Body of pancreas (tissue), 4 donors: Measurements from ENCODE around the gene TCFL5. TPM values are rescaled to one million over a fixed set of nuclear protein-coding genes. Genes with fewer than 3 reads are reported as not detected.

Source experiments
- ATAC-seq: fragments of 150-250 bp; one replicate; pipeline ENCODE4 v1.9.1; 2016
- DNase-seq, 4 donors: peaks; one replicate each; pipeline ENCODE4 v3.0.0-alpha.2; 2019
- H3K27ac ChIP-seq, 4 donors: fragments of 200-600 bp; sonication (generic); 1 replicate in 3 of 4; 2 replicates in 1 of 4; pipeline versions ENCODE4 v1.5.1 to v1.6.1; 2016 to 2019; ENCODE audit warnings: mild to moderate bottlenecking in 1 of 4, mixed read lengths in 1 of 4, moderate library complexity in 1 of 4
- H3K27me3 ChIP-seq, 2 donors: fragments of 200-600 bp; sonication (generic); one replicate each; pipeline ENCODE4 v1.6.0; 2016; ENCODE audit warnings: mild to moderate bottlenecking in 1 of 2
- H3K36me3 ChIP-seq, 2 donors: fragments of 200-600 bp; sonication (generic); replicated peaks in 1 of 2; 2 replicates each; pipeline ENCODE4 v1.5.1; 2016; ENCODE audit warnings: low read depth in 2 of 2; ENCODE audit not compliant: insufficient read depth in 1 of 2
- H3K4me1 ChIP-seq: fragments of 200-600 bp; sonication (generic); one replicate; pipeline ENCODE4 v1.6.0; 2016
- H3K4me3 ChIP-seq, 2 donors: fragments of 200-600 bp; sonication (generic); 1 replicate in 1 of 2; 2 replicates in 1 of 2; pipeline ENCODE4 v1.5.1; 2016 to 2019
- H3K9me3 ChIP-seq, 3 donors: fragments of 200-600 bp; sonication (generic); 1 replicate in 2 of 3; 2 replicates in 1 of 3; pipeline ENCODE4 v1.5.1; 2016
- CTCF ChIP-seq, 7 experiments: fragments of 450-650 bp in 4 of 7; fragments of 200-600 bp in 3 of 7; sonication (generic) in 3 of 7; IDR thresholded peaks; one replicate each; pipeline ENCODE4 v1.5.1; 2016 to 2019; ENCODE audit warnings: antibody characterized with exemption in 7 of 7
- POLR2A ChIP-seq, 3 donors: fragments of 450-650 bp; IDR thresholded peaks; one replicate each; pipeline ENCODE4 v1.6.1; 2016; ENCODE audit warnings: antibody characterized with exemption in 3 of 3, mild to moderate bottlenecking in 2 of 3
- whole genome bisulfite sequencing, 2 donors: methylation state at CpG; one replicate each; pipeline ENCODE4 v1.1.5; 2017; 5-methylcytosine and 5-hydroxymethylcytosine counted together
- intact Hi-C: fragments of 100-400 bp; cut with DNase I; formaldehyde crosslinking; loops from one replicate; pipeline ENCODE4 v1.15.1; 2023
- total RNA-seq, 2 donors: library from RNA; depleted of rRNA; stranded (reverse); fragments of >200 nt; gene quantifications; one replicate each; pipeline ENCODE4 v1.1.0, GENCODE V29; 2016

TCFL5 gene
- total RNA-seq, 2 donors from 2014 or later: 2.0 to 7.5 TPM

- Histone ChIP-seq H3K36me3 (peaks cover 24 to 26% of the 10 kb centered on the region in 2 donors), H3K27me3 (no peaks in the 10 kb centered on the region), H3K4me1 (peaks cover 24% of the 10 kb centered on the region), H3K4me3 (no peak overlapping the region), H3K9me3 (no peaks in the 10 kb centered on the region), H3K27ac (no peak overlapping the region)
- DNase-seq: peak; percentile 65 to 77 (median 70)
- TF ChIP-seq POLR2A (IDR thresholded peaks at IDR 0.05): no peak
- TF ChIP-seq CTCF (IDR thresholded peaks at IDR 0.05): peak; percentile 74 to 94 (median 81)
- intact Hi-C loops: loop anchor here (2.0 kb wide), 1 partner anchor 140 kb away; no protein-coding TSS in a partner anchor
- 36 to 59% methylated on average over 8 to 21 of the region's 21 CpGs for WGBS, 2 donors
- peak; percentile 47 for ATAC-seq
Measured at GRCh38 chr20:62808211-62808865, 53.3 kb downstream of the TCFL5 start.

GRCh38 chr20:62807444-62808210, 54.0 kb downstream of the TCFL5 start:
- 79 to 80% methylated on average over 18 to 22 of the region's 23 CpGs for WGBS, 2 donors
- Histone ChIP-seq H3K4me1 (peaks cover 24% of the 10 kb centered on the region), H3K36me3 (peaks cover 22 to 26% of the 10 kb centered on the region in 2 donors), H3K27ac (no peak overlapping the region), H3K4me3 (no peak overlapping the region), H3K9me3 (no peaks in the 10 kb centered on the region), H3K27me3 (no peaks in the 10 kb centered on the region)
- intact Hi-C loops: loop anchor here (2.0 kb wide), 1 partner anchor 139 kb away; no protein-coding TSS in a partner anchor
- TF ChIP-seq CTCF (IDR thresholded peaks at IDR 0.05) (no peak), POLR2A (IDR thresholded peaks at IDR 0.05) (no peak)
- ATAC-seq: no peak
- no peak for DNase-seq

- H3K4me1 ChIP-seq: peaks cover 24% of the 10 kb centered on the region
- WGBS, 2 donors: 63 to 72% methylated on average over 9 to 10 of the region's 11 CpGs
- intact Hi-C loops: no loop called here
- no peaks in the 10 kb centered on the region for H3K9me3 ChIP-seq
- no peak overlapping the region for H3K4me3 ChIP-seq
- H3K36me3 ChIP-seq: peaks cover 14 to 16% of the 10 kb centered on the region in 2 donors
- H3K27ac ChIP-seq: peak overlapping the region in 2 of 4 donors; percentile 73 to 81
- TF ChIP-seq CTCF (IDR thresholded peaks at IDR 0.05) (no peak), POLR2A (IDR thresholded peaks at IDR 0.05) (no peak)
- no peak for DNase-seq
- H3K27me3 ChIP-seq: no peaks in the 10 kb centered on the region
- ATAC-seq: no peak
Measured at GRCh38 chr20:62806383-62807050, 55.1 kb downstream of the TCFL5 start.

- no peak for ATAC-seq
- peaks cover 10 to 15% of the 10 kb centered on the region in 2 donors for H3K36me3 ChIP-seq
- H3K27me3 ChIP-seq: no peaks in the 10 kb centered on the region
- no peaks in the 10 kb centered on the region for H3K9me3 ChIP-seq
- TF ChIP-seq CTCF (IDR thresholded peaks at IDR 0.05): no peak
- peak in 1 of 3 donors; percentile 24 for TF ChIP-seq POLR2A (IDR thresholded peaks at IDR 0.05)
- intact Hi-C loops: no loop called here
- 34 to 84% methylated on average over 9 to 24 of the region's 25 CpGs for whole genome bisulfite sequencing, 2 donors
- DNase-seq: peak in 2 of 4 donors; percentile 29 to 68
- H3K4me3 ChIP-seq: peak overlapping the region in 1 of 2 donors; percentile 93
- H3K4me1 ChIP-seq: peaks cover 24% of the 10 kb centered on the region
- H3K27ac ChIP-seq: peak overlapping the region; percentile 8 to 81 (median 74)
Measured at GRCh38 chr20:62805711-62806382, 55.8 kb downstream of the TCFL5 start.
